Tibial nerve (tissue), 4 donors: ENCODE measurements around the gene CASP9.

Experiments
- CTCF ChIP-seq, 5 experiments: fragments of 200-600 bp in 3 of 5; fragments of 450-650 bp in 2 of 5; sonication (generic) in 3 of 5; IDR thresholded peaks; one replicate each; pipeline ENCODE4 v1.5.1; 2016 to 2019; ENCODE audit warnings: antibody characterized with exemption in 5 of 5, mild to moderate bottlenecking in 3 of 5, moderate library complexity in 2 of 5
- EP300 ChIP-seq, 2 donors: sonication (generic); formaldehyde crosslinking; IDR thresholded peaks; one replicate each; pipeline ENCODE4 v1.6.1; 2017; ENCODE audit warnings: antibody characterized with exemption in 2 of 2, mild to moderate bottlenecking in 1 of 2

- TF ChIP-seq CTCF (IDR thresholded peaks at IDR 0.05) (no peak), EP300 (IDR thresholded peaks at IDR 0.05) (no peak)
Observed at GRCh38 chr1:15465674-15466073, 58.3 kb downstream of the CASP9 start.
